SK-N-SH (cell line): ENCODE measurements around the gene TMTC4. TPM values are rescaled to one million over a fixed set of nuclear protein-coding genes. Genes with fewer than 3 reads are reported as not detected.

ENCODE experiments used
- CTCF ChIA-PET: fragments of 300-600, 350-600 bp; formaldehyde crosslinking; extraction: SDS; loops from one replicate; lab custom pipeline; 2021; lab: Yijun Ruan, JAX
- POLR2A ChIA-PET: fragments of 350-600 bp; sonication (Branson Sonifier 250); formaldehyde crosslinking; extraction: SDS; loops from one replicate; lab custom pipeline; 2020; ENCODE audit warnings: antibody characterized with exemption, inconsistent platforms; lab: Yijun Ruan, JAX
- DNase-seq: peaks from one replicate; pipeline ENCODE4 v3.0.0; 2012
- H2AFZ ChIP-seq: fragments of 200-600 bp; sonication (generic); 2 replicates; pipeline ENCODE4 v1.8.1; 2016; ENCODE audit warnings: antibody characterized with exemption, mild to moderate bottlenecking, low read depth
- H3F3A ChIP-seq: fragments of 200-600 bp; sonication (generic); replicated peaks from 2 replicates; pipeline ENCODE3; 2016; ENCODE audit warnings: antibody characterized with exemption, mild to moderate bottlenecking; ENCODE audit not compliant: insufficient read depth
- H3K27ac ChIP-seq, 2 experiments: fragments of 200-500 bp in 1 of 2; fragments of 200-600 bp in 1 of 2; sonication (Bioruptor generic) in 1 of 2; sonication (generic), shearing (Covaris generic) in 1 of 2; 2 replicates each; pipeline versions ENCODE4 v1.5.1 to v1.6.1; 2014 to 2016; ENCODE audit warnings: low read depth in 2 of 2, inconsistent platforms in 1 of 2, low read length in 1 of 2, mild to moderate bottlenecking in 1 of 2, mixed read lengths in 1 of 2
- H3K27me3 ChIP-seq: fragments of 200-600 bp; sonication (generic), shearing (Covaris generic); 2 replicates; pipeline ENCODE4 v1.6.1; 2016; ENCODE audit warnings: mixed run types; ENCODE audit not compliant: insufficient read depth
- H3K36me3 ChIP-seq, 2 experiments: fragments of 200-500 bp in 1 of 2; fragments of 200-600 bp in 1 of 2; sonication (Bioruptor generic) in 1 of 2; sonication (generic) in 1 of 2; replicated peaks in 1 of 2; 2 replicates each; pipeline versions ENCODE3 to v1.5.1; 2014 to 2016; ENCODE audit warnings: low read length in 1 of 2, mild to moderate bottlenecking in 1 of 2; ENCODE audit not compliant: insufficient read depth in 2 of 2, control insufficient read depth in 1 of 2
- H3K4me1 ChIP-seq, 2 experiments: fragments of 200-500 bp in 1 of 2; fragments of 200-600 bp in 1 of 2; sonication (Bioruptor generic) in 1 of 2; sonication (generic), shearing (Covaris generic) in 1 of 2; 2 replicates each; pipeline versions ENCODE4 v1.5.1 to v1.6.1; 2014 to 2016; ENCODE audit warnings: low read depth in 1 of 2, low read length in 1 of 2, mixed run types in 1 of 2; ENCODE audit not compliant: insufficient read depth in 2 of 2, control insufficient read depth in 1 of 2
- H3K4me2 ChIP-seq: fragments of 200-600 bp; sonication (generic), shearing (Covaris generic); 2 replicates; pipeline ENCODE4 v1.6.1; 2017; ENCODE audit warnings: mixed run types
- H3K4me3 ChIP-seq, 2 experiments: fragments of 200-500 bp in 1 of 2; fragments of 200-600 bp in 1 of 2; sonication (Bioruptor generic) in 1 of 2; sonication (generic), shearing (Covaris generic) in 1 of 2; 2 replicates each; pipeline versions ENCODE4 v1.5.1 to v1.8.1; 2014 to 2016; ENCODE audit warnings: low read depth in 2 of 2, inconsistent platforms in 1 of 2, low read length in 1 of 2, mild to moderate bottlenecking in 1 of 2, mixed read lengths in 1 of 2, moderate library complexity in 1 of 2
- H3K79me2 ChIP-seq: fragments of 200-600 bp; sonication (generic); 2 replicates; pipeline ENCODE4 v1.8.1; 2017; ENCODE audit warnings: mild to moderate bottlenecking; ENCODE audit not compliant: insufficient read depth
- H3K9ac ChIP-seq: fragments of 200-600 bp; sonication (generic); 2 replicates; pipeline ENCODE4 v1.6.1; 2017; ENCODE audit warnings: mixed run types
- H3K9me2 ChIP-seq: fragments of 200-600 bp; sonication (generic); 2 replicates; pipeline ENCODE4 v1.6.1; 2017; ENCODE audit warnings: mixed run types
- H3K9me3 ChIP-seq: fragments of 200-600 bp; sonication (generic); 2 replicates; pipeline ENCODE4 v1.6.1; 2017; ENCODE audit warnings: mixed run types, mild to moderate bottlenecking, moderate library complexity
- H4K20me1 ChIP-seq: fragments of 200-600 bp; sonication (generic); 2 replicates; pipeline ENCODE4 v1.6.1; 2017; ENCODE audit warnings: mild to moderate bottlenecking, mixed run types; ENCODE audit not compliant: insufficient read depth
- ELF1 ChIP-seq: IDR thresholded peaks from 2 replicates; pipeline ENCODE4 v1.4.0; 2012
- EP300 ChIP-seq, 2 experiments: IDR thresholded peaks; 2 replicates each; pipeline versions ENCODE4 v1.4.0 to v1.6.1; 2012; ENCODE audit warnings: borderline replicate concordance in 1 of 2, low read depth in 1 of 2, low read length in 1 of 2
- FOSL2 ChIP-seq: IDR thresholded peaks from 2 replicates; pipeline ENCODE4 v1.4.0; 2012; ENCODE audit warnings: low read depth, mild to moderate bottlenecking, moderate library complexity, borderline replicate concordance
- FOXM1 ChIP-seq: IDR thresholded peaks from 2 replicates; pipeline ENCODE4 v1.4.0; 2012; ENCODE audit warnings: low read depth, mild to moderate bottlenecking
- GABPA ChIP-seq: IDR thresholded peaks from 2 replicates; pipeline ENCODE4 v1.4.0; 2012; ENCODE audit warnings: low read depth, mild to moderate bottlenecking
- JUND ChIP-seq: IDR thresholded peaks from 2 replicates; pipeline ENCODE4 v1.4.0; 2012
- MEF2A ChIP-seq: IDR thresholded peaks from 2 replicates; pipeline ENCODE4 v1.4.0; 2012; ENCODE audit warnings: low read depth, borderline replicate concordance
- NFIC ChIP-seq: IDR thresholded peaks from 2 replicates; pipeline ENCODE4 v1.4.0; 2012; ENCODE audit warnings: borderline replicate concordance
- PBX3 ChIP-seq: IDR thresholded peaks from 2 replicates; pipeline ENCODE4; 2012
- RAD21 ChIP-seq: IDR thresholded peaks from 2 replicates; pipeline ENCODE4 v1.6.1; 2012; ENCODE audit warnings: mild to moderate bottlenecking, low read length
- REST ChIP-seq: IDR thresholded peaks from 2 replicates; pipeline ENCODE4 v1.6.1; 2012; ENCODE audit warnings: mild to moderate bottlenecking, low read depth, low read length, moderate library complexity
- RFX5 ChIP-seq: IDR thresholded peaks from 2 replicates; pipeline ENCODE4 v1.6.1; 2012; ENCODE audit warnings: mild to moderate bottlenecking, improper control_type of control experiment, low read length
- RXRA ChIP-seq: IDR thresholded peaks from 2 replicates; pipeline ENCODE4 v1.4.0; 2012; ENCODE audit warnings: low read depth, mild to moderate bottlenecking, borderline replicate concordance
- SIN3A ChIP-seq: IDR thresholded peaks from 2 replicates; pipeline ENCODE4 v1.6.1; 2012; ENCODE audit warnings: low read depth, mild to moderate bottlenecking, low read length, moderate library complexity, borderline replicate concordance
- TCF12 ChIP-seq: IDR thresholded peaks from 2 replicates; pipeline ENCODE4 v1.4.0; 2012
- TEAD4 ChIP-seq: IDR thresholded peaks from 2 replicates; pipeline ENCODE4 v1.4.0; 2012; ENCODE audit warnings: mild to moderate bottlenecking, borderline replicate concordance; ENCODE audit not compliant: insufficient read depth
- USF1 ChIP-seq: IDR thresholded peaks from 2 replicates; pipeline ENCODE4 v1.4.0; 2012; ENCODE audit warnings: low read depth, borderline replicate concordance
- WGBS: methylation state at CpG from one replicate; pipeline ENCODE4 v1.1.6; 2017; ENCODE audit warnings: low lambda C conversion rate; 5-methylcytosine and 5-hydroxymethylcytosine counted together
- polyA plus RNA-seq, 3 experiments: library from polyadenylated mRNA; depleted of rRNA; stranded (reverse); fragments of >200 nt; gene quantifications; 2 replicates each; pipeline ENCODE4 v1.2.3, GENCODE V29; 2012
- TF ChIP-seq, protein P1 (sequence below): fragments of 200-600 bp; sonication (generic); IDR thresholded peaks from 2 replicates; pipeline ENCODE4 v1.6.1; 2017; ENCODE audit warnings: antibody characterized with exemption, mild to moderate bottlenecking, moderate library complexity

The TMTC4 gene
- polyA plus RNA-seq, 1 of the 3 experiments (the other 2 are of a cell fraction): 22.3 TPM

DNA sequence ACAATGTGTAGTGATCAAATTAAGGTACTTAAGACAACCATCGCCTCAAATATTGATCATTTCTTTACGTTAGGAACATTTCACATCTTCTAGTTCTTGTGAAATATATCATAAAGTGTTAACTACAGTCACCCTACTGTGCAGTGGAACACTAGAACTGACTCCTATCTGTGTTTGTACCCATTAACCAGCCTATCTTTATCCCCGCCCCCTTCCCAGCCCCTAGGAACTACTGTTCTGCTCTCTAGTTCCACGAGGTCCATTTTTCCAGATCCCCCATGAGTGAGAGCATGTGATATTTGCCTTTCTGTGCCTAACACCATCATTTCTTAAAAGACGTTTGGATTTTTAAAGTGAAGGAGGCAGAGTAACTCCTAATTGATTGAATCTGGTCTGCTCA is 61.6 kb downstream of the TMTC4 start:
- H3K4me2 ChIP-seq: no peak overlapping the region
- no peak overlapping the region for H3K4me3 ChIP-seq
- H3K9me3 ChIP-seq: no peaks in the 10 kb centered on the region
- H4K20me1 ChIP-seq: no peaks in the 10 kb centered on the region
- H3K27ac ChIP-seq: no peak overlapping the region
- H3K9ac ChIP-seq: no peak overlapping the region
- H3K4me1 ChIP-seq: no peaks in the 10 kb centered on the region
- DNase-seq: no peak
- no peaks in the 10 kb centered on the region for H3K27me3 ChIP-seq
- H3K36me3 ChIP-seq: peaks cover 0 to 5% of the 10 kb centered on the region in 2 experiments
- POLR2A ChIA-PET: no interaction called here
- TF ChIP-seq FOXM1 (no peak), SIN3A (no peak), RFX5 (no peak), PBX3 (no peak), EP300 (IDR thresholded peaks at IDR 0.05; ENCODE audit: borderline replicate concordance in 1 of 2, low read depth in 1 of 2, low read length in 1 of 2) (no peak), ELF1 (no peak), RXRA (no peak), JUND (no peak), FOSL2 (no peak), TCF12 (no peak), GABPA (no peak), REST (no peak), MEF2A (no peak), USF1 (no peak), NFIC (no peak), TEAD4 (no peak), RAD21 (no peak)
- TF ChIP-seq, protein P1, sequence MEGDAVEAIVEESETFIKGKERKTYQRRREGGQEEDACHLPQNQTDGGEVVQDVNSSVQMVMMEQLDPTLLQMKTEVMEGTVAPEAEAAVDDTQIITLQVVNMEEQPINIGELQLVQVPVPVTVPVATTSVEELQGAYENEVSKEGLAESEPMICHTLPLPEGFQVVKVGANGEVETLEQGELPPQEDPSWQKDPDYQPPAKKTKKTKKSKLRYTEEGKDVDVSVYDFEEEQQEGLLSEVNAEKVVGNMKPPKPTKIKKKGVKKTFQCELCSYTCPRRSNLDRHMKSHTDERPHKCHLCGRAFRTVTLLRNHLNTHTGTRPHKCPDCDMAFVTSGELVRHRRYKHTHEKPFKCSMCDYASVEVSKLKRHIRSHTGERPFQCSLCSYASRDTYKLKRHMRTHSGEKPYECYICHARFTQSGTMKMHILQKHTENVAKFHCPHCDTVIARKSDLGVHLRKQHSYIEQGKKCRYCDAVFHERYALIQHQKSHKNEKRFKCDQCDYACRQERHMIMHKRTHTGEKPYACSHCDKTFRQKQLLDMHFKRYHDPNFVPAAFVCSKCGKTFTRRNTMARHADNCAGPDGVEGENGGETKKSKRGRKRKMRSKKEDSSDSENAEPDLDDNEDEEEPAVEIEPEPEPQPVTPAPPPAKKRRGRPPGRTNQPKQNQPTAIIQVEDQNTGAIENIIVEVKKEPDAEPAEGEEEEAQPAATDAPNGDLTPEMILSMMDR: no peak
- CTCF ChIA-PET: no interaction called here
- WGBS: 88% methylated on average over 5 of the region's 5 CpGs
- no peaks in the 10 kb centered on the region for H3K9me2 ChIP-seq
- no peak overlapping the region for H2AFZ ChIP-seq
- no peaks in the 10 kb centered on the region for H3K79me2 ChIP-seq
- no peaks in the 10 kb centered on the region for H3F3A ChIP-seq
